MM.1S (cell line): ENCODE measurements around the gene AHNAK.

ENCODE experiments used
- CTCF ChIP-seq: fragments of 300-600 bp; sonication (generic); IDR thresholded peaks from 2 replicates; pipeline ENCODE4 v1.5.1; 2016; ENCODE audit warnings: antibody characterized with exemption, low read length, mixed read lengths
- EZH2 ChIP-seq: fragments of 300-600 bp; sonication (generic); optimal IDR thresholded peaks from 2 replicates; pipeline ENCODE3; 2017; ENCODE audit warnings: low read depth, mild to moderate bottlenecking, antibody characterized with exemption, low read length, mixed read lengths
- EZH2phosphoT487 ChIP-seq: fragments of 300-600 bp; sonication (generic); IDR thresholded peaks from 2 replicates; pipeline ENCODE4 v1.6.1; 2018; ENCODE audit warnings: antibody characterized with exemption, low read length

GRCh38 chr11:62539238-62539925, 7.2 kb downstream of the AHNAK start:
- TF ChIP-seq CTCF (no peak), EZH2 (no peak), EZH2phosphoT487 (no peak)
